22Rv1 (cell line): ENCODE results near the gene SIX5.

Experiments
- H3K27ac ChIP-seq: fragments of 450-650 bp; 2 replicates; pipeline ENCODE4 v1.5.1; 2017
- CTCF ChIP-seq: fragments of 450-650 bp; IDR thresholded peaks from 2 replicates; pipeline ENCODE4 v1.5.1; 2017; ENCODE audit warnings: mild to moderate bottlenecking
- ZFX ChIP-seq: fragments of 450-650 bp; IDR thresholded peaks from 2 replicates; pipeline ENCODE4 v1.6.1; 2017; ENCODE audit warnings: antibody characterized with exemption, borderline replicate concordance

Gene SIX5

GRCh38 chr19:45715139-45715538, 53.9 kb downstream of the SIX5 start:
- no peak for TF ChIP-seq ZFX
- no peak for TF ChIP-seq CTCF
- peak overlapping the region; percentile 90 for H3K27ac ChIP-seq
